Forelimb muscle (tissue), 1 donor: ENCODE measurements around the gene SULT4A1. TPM values are rescaled to one million over a fixed set of nuclear protein-coding genes. Genes with fewer than 3 reads are reported as not detected.

Source experiments
- DNase-seq: peaks from one replicate; pipeline ENCODE4 v3.0.0-alpha.2; 2013; ENCODE audit warnings: low read depth
- polyA plus RNA-seq: library from polyadenylated mRNA; unstranded; fragments of 120-200 nt; gene quantifications from one replicate; pipeline ENCODE4 v1.2.1, GENCODE V29; 2013; ENCODE audit not compliant: insufficient read length

The SULT4A1 gene
- polyA plus RNA-seq, 1 donor = 2.5 TPM

DNA sequence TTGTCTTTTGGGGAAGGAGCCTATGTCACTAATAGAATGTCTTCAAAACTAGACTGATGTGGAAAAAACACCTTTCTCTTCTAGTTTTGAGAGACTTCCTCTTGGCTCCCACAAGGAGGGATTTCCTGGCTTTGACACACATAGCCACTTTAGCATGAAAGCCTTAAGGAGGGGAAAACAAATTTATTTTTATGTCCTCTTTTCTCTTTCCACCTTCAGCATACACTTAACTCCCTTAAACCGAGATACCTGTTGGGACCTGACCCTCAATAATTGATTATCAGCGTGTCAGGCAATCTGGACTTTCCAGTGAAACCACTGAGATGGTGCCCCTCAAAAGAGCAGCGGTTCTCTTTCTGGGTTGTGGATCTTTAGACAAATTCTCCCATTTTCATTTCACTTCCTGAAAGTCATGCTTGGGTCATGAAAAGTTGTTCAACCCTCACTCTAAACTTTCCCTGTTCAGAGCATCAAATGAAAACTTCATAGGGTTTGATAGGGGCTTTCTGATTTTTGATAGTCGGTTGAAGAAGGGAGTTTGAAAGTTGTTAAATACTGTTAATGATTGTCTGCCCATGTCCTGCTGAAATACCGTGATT, 59.3 kb downstream of the SULT4A1 start:
- no peak for DNase-seq

DNA sequence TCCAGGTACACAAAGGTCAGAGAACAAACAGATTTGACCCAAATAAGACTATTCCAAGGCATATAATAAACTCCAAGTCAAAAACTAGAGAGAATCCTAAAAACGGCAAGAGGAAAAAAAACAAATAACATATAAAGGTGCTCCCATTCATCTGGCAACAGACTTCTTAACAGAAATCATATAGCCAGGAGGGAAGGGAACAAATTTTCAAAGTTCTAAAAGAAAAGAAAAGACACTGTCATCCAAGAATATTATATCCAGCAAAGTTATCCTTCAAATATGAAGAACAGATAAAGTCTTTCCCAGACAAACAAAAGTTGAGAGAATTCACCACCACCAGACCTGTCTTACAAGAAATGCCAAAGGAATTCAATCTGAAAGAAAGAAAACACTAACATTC, 61.3 kb downstream of the SULT4A1 start:
- no peak for DNase-seq

DNA sequence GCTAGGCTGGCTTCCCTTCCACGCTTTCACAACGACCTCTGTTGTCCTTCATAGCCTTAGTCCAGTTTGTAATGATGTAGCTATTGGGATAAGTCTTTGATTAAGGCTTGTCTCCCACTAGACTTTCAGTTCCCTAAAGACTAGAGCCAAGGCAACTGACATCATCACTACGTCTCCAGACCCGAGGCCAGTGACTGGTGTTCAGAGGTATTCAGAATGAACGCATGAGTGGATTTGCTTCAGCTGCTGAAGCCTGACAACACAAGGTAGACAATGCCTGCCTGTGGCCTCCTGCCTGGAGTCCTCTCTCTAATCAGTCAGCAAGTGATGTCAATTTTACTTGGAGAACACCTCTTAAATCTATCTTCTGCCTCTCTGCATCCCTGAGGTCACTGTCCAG, 63.8 kb downstream of the SULT4A1 start:
- no peak for DNase-seq

DNA sequence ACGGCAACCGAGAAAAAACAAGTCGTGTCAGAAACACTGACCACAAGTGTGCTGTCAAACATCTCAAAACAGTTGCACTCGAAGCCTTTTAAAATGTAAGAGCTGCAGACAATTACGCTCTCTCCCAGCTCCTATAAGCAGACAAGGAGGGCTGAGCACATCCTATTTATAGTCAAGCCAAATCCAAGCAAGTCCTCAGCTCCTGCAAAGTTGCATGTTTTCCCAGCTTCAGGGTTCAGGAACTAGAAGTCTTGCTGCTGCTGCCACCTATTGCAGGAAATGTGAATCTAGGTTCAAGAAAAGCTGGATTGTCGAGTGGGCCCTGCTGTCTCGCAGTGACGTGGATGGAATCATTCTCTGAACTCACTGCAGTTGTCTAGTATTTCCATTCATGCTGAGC, 65.7 kb downstream of the SULT4A1 start:
- DNase-seq = no peak

DNA sequence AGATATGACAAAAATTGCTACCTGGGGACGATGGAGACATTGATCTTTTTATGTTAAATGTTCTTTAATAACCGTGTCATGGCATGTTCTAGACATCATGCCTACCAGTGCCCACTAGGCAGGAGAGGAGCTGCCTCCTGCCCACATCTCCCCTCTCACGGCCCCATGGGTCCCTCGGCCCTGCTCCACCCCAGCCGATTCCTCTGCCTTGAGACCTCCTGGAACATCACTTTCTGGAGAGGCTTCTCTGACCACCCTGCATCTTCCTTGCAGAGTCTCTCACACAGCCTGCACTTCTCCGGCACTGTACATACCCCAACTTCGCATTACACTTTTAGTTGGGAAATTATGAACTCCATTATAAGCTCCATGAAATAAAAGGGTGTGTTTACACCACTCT, 67.0 kb downstream of the SULT4A1 start:
- DNase-seq = no peak

DNA sequence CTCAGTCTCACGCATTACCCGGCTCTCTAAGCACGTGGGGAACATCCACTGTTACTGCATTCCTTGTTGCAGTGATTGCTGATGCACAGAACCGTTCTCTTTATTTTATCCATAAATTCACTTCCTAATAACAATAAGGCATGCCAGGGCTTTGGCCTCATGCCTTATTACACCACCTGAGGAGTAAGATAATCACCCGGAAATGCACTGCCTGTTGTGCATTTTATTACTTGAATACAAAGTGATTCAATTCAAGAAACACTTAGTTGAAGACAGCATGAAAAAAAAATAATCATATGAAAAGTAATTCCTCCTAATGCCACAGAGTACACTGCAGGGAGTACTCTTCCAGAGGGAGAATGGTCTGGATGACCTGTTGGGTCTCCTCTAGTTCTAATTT, 69.4 kb downstream of the SULT4A1 start:
- DNase-seq = no peak

DNA sequence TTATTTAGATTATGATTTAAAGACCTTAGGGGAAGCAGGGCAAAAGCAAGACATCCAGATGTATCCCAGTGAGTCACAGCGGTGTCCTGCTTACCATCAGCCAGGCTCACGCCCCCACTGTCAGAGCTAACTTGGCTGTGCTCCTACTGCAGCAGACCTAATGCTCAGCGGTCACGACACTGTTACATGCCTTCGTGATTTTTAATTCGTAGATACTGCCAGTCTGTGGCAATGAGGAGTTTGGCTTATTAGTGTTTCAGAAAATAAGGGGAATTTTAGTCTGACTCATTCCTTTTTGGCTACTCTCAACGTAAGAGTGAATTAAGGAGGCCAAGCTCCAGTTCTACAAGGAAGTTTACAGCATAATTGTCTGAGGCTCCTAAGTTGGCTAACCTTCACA, 72.9 kb downstream of the SULT4A1 start:
- DNase-seq = no peak

DNA sequence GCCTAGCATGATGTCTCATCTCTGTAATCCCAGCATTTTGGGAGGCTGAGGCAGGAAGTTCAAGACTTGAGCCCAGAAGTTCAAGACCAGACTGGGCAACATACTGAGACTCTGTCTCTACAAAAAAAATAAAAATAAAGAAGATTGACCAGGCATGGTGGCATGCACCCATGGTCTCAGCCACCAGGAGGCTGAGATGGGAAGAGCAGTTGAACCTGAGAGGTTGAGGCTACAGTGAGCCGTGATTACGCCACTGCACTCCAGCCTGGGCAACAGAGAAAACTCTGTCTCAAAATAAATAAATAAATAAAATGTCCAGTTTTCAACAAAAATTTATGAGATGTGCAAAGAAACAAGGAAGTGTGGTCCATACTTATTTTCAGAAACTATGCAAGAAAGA, 78.5 kb downstream of the SULT4A1 start:
- DNase-seq = no peak

DNA sequence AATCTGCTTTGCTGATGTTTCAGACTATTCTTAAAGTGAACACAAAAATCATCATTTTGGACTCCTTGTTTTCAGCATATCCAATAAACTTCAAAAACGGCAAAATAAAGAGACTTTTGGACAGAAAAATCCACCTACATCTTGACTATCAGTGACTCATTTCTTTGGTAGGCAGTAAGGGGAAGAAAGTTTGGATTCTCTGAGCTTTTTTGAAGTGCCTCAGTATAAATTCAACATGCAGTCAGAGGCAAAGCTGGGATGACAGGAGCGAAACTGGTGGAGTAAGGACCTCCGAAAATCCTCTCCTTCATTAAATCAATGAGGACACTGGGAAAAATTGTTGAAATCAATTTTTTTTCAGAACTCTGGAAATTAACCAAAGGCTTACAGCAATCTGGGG, 79.9 kb downstream of the SULT4A1 start:
- no peak for DNase-seq

DNA sequence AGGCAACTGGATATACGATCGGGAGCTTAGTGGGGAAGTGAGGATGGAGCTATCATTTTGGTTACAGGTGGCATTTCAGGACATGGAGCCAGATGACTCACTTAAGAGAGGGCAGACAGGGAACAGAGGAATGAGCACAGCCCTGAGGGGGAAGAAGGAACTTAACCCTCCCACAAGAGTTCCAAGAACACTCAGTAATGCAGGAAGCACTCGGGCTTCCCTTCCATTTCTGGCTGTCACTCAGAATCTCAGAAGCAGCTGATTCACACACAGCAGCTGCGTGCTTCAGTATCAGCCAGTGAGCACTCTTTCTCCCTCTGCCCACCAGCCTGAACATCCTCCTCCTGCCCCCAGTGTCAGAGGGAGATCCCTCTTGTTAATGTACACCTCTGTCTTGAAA, 85.0 kb downstream of the SULT4A1 start:
- no peak for DNase-seq

DNA sequence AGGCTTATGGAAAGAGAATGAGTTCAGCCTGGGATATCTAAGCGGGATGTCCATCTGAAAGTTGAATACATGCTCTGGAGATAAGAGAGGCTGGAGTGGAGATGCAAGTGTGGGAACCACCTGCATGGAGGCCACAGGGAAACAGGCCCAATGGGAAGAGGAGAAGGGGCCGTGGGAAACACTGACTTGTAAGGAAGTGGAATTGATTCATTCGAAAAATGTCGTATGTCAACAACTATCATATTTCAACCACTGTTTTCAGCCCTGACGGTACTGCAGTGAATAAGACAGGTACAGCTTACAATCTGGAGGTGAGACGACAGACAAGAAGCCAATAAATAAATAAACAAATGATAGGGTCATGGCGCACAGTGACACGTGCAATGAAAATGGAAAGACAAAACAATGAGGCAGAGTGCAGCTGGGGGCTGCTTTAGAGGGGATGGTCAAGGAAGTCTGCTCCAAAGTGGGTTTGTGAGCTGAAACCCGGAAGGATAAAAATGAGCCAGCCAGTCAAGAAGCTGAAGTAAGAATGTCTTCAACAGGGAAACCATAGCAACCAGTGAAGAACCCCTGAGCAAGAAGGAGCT, 86.1 kb downstream of the SULT4A1 start:
- no peak for DNase-seq

Other genes starting within 250 kb of the SULT4A1 start
- gene EFCAB6, start 50.2 kb downstream of the SULT4A1 start, polyA plus RNA-seq = 0.76 TPM
- gene PNPLA5, start 29.5 kb upstream of the SULT4A1 start, polyA plus RNA-seq = not detected
- 0.43 TPM for gene PNPLA3, start 61.3 kb upstream of the SULT4A1 start, polyA plus RNA-seq
- 56.1 TPM for gene SAMM50, start 92.9 kb upstream of the SULT4A1 start, polyA plus RNA-seq
- gene PARVB, start 161.8 kb upstream of the SULT4A1 start, polyA plus RNA-seq = 45.9 TPM